ENCODE measurements around the gene ING4.

The ING4 gene

DNA sequence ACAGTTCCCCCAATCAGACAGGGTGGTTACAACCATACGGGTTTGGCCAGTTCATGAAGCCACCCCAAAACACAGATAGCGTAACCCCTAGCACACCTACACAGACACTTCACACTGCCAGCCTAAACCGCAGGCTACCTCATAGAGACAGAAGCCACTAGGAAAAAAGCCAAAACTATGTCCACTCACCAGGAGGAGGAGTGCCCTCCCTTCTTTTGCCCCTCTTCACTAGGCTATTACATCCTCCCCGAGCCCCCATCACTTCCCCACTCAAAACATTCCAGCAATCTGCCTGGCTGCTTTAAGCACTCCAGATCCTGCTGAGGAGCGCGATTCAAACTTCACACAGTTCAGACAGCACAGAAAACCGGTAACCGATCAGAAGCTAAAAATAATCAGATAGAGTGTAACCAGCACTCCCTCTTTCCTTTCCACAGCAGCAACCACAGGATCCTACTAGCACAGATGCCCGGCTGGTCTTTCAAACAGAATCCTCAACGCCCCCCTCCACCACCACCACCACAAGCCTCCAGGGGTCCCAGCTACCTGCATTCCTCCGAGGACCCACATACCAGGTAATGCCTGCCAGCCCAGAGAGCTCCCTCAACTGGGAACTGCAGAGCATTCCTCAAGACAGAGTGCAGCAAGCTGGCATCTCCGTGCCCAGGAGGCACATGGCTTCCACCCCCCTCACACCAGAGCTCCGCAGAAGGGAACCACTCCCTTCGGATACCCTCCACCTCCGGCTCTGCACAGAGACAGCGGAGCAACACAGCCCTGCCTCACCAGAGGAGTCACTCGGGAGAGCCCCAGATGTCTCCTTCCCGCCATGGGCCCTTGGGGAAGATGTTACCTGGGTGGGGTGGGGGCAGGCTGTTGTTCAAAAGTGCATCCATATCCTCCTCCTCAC, 57.2 kb downstream of the ING4 start:
- no peak for DNase-seq

DNA sequence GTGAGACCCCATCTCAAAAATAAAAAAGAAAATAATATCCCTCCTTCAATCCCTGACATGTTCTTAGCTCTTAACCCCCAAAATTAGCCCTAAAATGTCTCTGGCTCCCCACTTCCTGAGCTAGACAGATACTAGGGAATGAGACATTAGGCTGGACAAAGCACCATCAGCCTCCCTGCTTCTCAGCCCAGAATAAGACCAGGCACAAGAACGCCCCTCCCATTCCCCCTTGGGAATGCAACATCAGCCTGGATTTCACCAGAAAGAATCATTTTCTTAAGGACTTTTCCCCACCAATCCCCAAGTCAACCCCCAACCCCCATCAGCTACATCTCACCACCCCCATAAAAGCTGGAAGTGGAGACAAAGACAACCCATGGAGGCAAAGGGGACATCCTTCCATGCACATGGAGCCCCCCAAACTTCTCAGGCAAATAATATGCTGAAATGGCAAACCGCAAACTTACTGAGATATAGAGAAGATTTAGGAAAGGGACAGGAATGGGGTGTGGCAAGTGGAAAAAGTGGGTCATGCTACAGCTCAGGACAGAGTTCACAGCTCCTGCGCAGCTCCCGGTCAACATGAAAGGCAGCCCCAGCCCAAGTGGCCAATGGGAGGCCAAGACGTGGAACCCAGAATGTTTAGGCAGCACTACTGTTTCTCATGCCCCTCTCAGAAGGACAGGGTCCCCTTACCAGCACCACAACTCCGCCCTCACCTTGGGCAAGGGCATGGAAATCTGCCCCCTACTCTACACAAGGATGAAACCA, 58.5 kb downstream of the ING4 start:
- DNase-seq = no peak

DNA sequence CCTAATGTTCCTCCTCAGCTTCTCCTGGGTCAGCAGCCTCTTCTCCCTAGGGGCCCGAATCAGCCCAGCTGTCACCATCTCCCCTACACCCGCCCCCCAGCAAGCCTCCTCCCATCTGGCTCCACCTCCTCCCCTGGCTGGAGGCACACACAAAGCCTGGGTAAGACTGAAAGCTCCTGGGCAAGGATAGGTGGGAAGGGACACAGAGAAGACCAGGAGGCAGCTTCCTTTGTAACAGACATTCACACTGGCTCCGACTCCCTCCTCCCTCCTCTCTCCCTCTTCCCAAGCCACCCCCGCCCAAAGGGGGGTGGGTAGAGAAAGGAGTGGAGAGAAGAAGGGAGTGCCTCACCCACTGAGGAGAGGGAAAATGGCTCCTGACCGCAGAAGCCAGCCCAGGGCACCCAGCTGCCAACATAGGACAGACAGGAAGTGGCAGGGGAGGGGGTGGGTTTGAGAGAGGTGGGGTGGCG, 59.8 kb downstream of the ING4 start:
- no peak for DNase-seq

DNA sequence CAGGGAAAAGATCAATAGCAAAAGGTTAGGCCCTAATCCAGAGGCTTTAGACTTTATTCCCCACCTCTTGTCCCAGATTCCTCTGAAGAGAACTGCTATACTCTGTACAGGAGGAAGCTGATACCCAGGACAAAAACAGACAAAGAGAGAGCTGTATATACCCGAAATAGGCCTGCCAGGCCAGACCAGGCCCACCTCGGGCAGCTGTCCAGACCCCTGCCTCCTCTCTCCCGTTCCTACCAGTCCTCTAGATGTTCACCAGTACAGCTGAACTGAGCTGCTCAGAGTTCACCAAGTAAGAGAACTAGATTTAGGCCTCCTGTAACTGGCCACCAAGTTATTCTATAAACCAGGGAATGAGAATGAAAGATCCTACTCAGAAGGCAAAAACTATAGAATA, 60.4 kb downstream of the ING4 start:
- DNase-seq = no peak

All from NCI-H526 treated with DMSO at 0.1 percent for 48 hours (cell line).